Erythroblast (primary cell): ENCODE measurements around the gene RIC1.

Source experiments
- GATA1 ChIP-seq: IDR thresholded peaks from 2 replicates; pipeline ENCODE4 v1.6.1; 2011; ENCODE audit warnings: low read depth, mild to moderate bottlenecking, control low read depth, low read length, moderate library complexity
- POLR2A ChIP-seq: IDR thresholded peaks from 2 replicates; pipeline ENCODE4 v1.6.1; 2011; ENCODE audit warnings: mild to moderate bottlenecking, low read length

GRCh38 chr9:5642170-5642569 lies 13.3 kb downstream of the RIC1 start:
- TF ChIP-seq POLR2A = no peak
- TF ChIP-seq GATA1 = no peak
